Left ventricle myocardium superior (tissue), 1 donor: ENCODE measurements around the gene INCA1. TPM values are rescaled to one million over a fixed set of nuclear protein-coding genes. Genes with fewer than 3 reads are reported as not detected.

Source experiments
- ATAC-seq: fragments of 200-7000 bp; cut with Tn5 transposase; one replicate; pipeline ENCODE4 v1.9.1; 2020; ENCODE audit warnings: mild to moderate bottlenecking, moderate library complexity
- DNase-seq: peaks from one replicate; pipeline ENCODE4 v3.0.0-alpha.2; 2020
- intact Hi-C: fragments of 100-400 bp; cut with micrococcal nuclease; formaldehyde crosslinking; loops from one replicate; pipeline ENCODE4 v1.11.0; 2022
- total RNA-seq: library from RNA; stranded (reverse); fragmentation: NEBNext Ultra II Directional; extraction: Animal tissue kit (Norgen Biotek cat#: 25700); gene quantifications from one replicate; pipeline ENCODE4 v1.2.1, GENCODE V29; 2021
- donor health status: DM: no; HTN: yes; CAD: no; lungs with severe emphysema.

Gene INCA1
- total RNA-seq, 1 donor from 2014 or later = 3.2 TPM

- ATAC-seq = peak; percentile 88
- peak; percentile 69 for DNase-seq
- intact Hi-C loops = no loop called here
Observed at GRCh38 chr17:4974115-4974670, 23.1 kb downstream of the INCA1 start.

- no peak for DNase-seq
- intact Hi-C loops = no loop called here
- no peak for ATAC-seq
Observed at GRCh38 chr17:4973256-4974114, 23.8 kb downstream of the INCA1 start.

- no peak for DNase-seq
- intact Hi-C loops = no loop called here
- no peak for ATAC-seq
Observed at GRCh38 chr17:4972752-4973151, 24.6 kb downstream of the INCA1 start.

GRCh38 chr17:4972322-4972721, 25.0 kb downstream of the INCA1 start:
- ATAC-seq (no peak), DNase-seq (no peak)
- intact Hi-C loops = no loop called here

GRCh38 chr17:4971826-4972225, 25.5 kb downstream of the INCA1 start:
- intact Hi-C loops = no loop called here
- no peak for ATAC-seq
- no peak for DNase-seq

GRCh38 chr17:4970273-4970672, 27.0 kb downstream of the INCA1 start:
- DNase-seq (no peak), ATAC-seq (no peak)
- intact Hi-C loops = no loop called here

GRCh38 chr17:4969551-4970173, 27.7 kb downstream of the INCA1 start:
- DNase-seq (no peak), ATAC-seq (no peak)
- intact Hi-C loops = no loop called here

- intact Hi-C loops = no loop called here
- ATAC-seq (no peak), DNase-seq (peak; percentile 60)
Observed at GRCh38 chr17:4969047-4969550, 28.2 kb downstream of the INCA1 start.

GRCh38 chr17:4968486-4969046, 28.8 kb downstream of the INCA1 start:
- intact Hi-C loops = no loop called here
- peak; percentile 52 for DNase-seq
- ATAC-seq = no peak

- peak; percentile 81 for ATAC-seq
- intact Hi-C loops = no loop called here
- peak; percentile 96 for DNase-seq
Observed at GRCh38 chr17:4967539-4968485, 29.5 kb downstream of the INCA1 start, which contains the start of gene SPAG7. SPAG7 (minus strand) TSS chr17:4967817; CDS start chr17:4967804, 13 bp downstream.

- peak; percentile 89 for ATAC-seq
- intact Hi-C loops = no loop called here
- DNase-seq = peak; percentile 98
Observed at GRCh38 chr17:4966844-4967538, 30.3 kb downstream of the INCA1 start.

- intact Hi-C loops = no loop called here
- no peak for DNase-seq
- no peak for ATAC-seq
Observed at GRCh38 chr17:4965311-4965986, 31.9 kb downstream of the INCA1 start.

- DNase-seq (no peak), ATAC-seq (no peak)
- intact Hi-C loops = no loop called here
Observed at GRCh38 chr17:4960279-4960922, 36.9 kb downstream of the INCA1 start.

GRCh38 chr17:4959261-4959965, 37.9 kb downstream of the INCA1 start:
- ATAC-seq (no peak), DNase-seq (no peak)
- intact Hi-C loops = no loop called here

- intact Hi-C loops = no loop called here
- ATAC-seq (peak; percentile 57), DNase-seq (no peak)
Observed at GRCh38 chr17:4958102-4958501, 39.2 kb downstream of the INCA1 start.

- DNase-seq = peak; percentile 63
- intact Hi-C loops = no loop called here
- ATAC-seq = no peak
Observed at GRCh38 chr17:4956493-4957061, 40.7 kb downstream of the INCA1 start.
